GM12878 (cell line): ENCODE results near the gene ANKRD23. TPM values are rescaled to one million over a fixed set of nuclear protein-coding genes. Genes with fewer than 3 reads are reported as not detected.

Source experiments
- ATAC-seq: fragments of 200-7000 bp; cut with Tn5 transposase; 3 replicates; pipeline ENCODE4 v1.9.1; 2020; ENCODE audit warnings: mild to moderate bottlenecking, moderate library complexity
- BruUV-seq: library from RNA; stranded (reverse); fragments of 400-500 nt; replicated peaks from 2 replicates; lab custom pipeline; 2021; lab: Mats Ljungman, UMichigan
- CTCF ChIA-PET: fragments of 300-600 bp; sonication (Branson Sonifier 250); formaldehyde crosslinking; extraction: SDS; loops from one replicate; lab custom pipeline; 2021; ENCODE audit warnings: inconsistent platforms; lab: Yijun Ruan, JAX
- POLR2A ChIA-PET: fragments of 350-600 bp; formaldehyde crosslinking; extraction: SDS; loops from one replicate; lab custom pipeline; 2021; ENCODE audit warnings: inconsistent platforms; lab: Charles Lee
- RAD21 ChIA-PET: fragments of 300-600 bp; sonication (Branson Sonifier 250); formaldehyde crosslinking; loops from one replicate; lab custom pipeline; 2023; ENCODE audit warnings: antibody characterized with exemption; ENCODE audit not compliant: unreplicated experiment; lab: Charles Lee
- SMC1A ChIA-PET: fragments of 300-600 bp; sonication (Branson Sonifier 250); formaldehyde crosslinking; loops from one replicate; lab custom pipeline; 2023; ENCODE audit not compliant: unreplicated experiment, uncharacterized antibody; lab: Charles Lee
- DNase-seq: peaks from one replicate; pipeline ENCODE4 v3.0.0-alpha.2; 2011; ENCODE audit warnings: low read depth, low spot score
- FAIRE-seq: peaks from 3 replicates; lab custom pipeline; 2011; peaks lifted over from hg19 to GRCh38; lab: Jason Lieb, UNC
- H2AFZ ChIP-seq: 2 replicates; pipeline ENCODE4 v1.6.0; 2011; ENCODE audit warnings: low read depth, low read length, control low read depth; ENCODE audit not compliant: control insufficient read depth
- H3K27ac ChIP-seq: 2 replicates; pipeline ENCODE4 v1.5.1; 2011; ENCODE audit warnings: control low read depth; ENCODE audit not compliant: control insufficient read depth, insufficient read depth
- H3K27me3 ChIP-seq, 2 experiments: replicated peaks in 1 of 2; 2 replicates each; pipeline versions ENCODE4 v1.6.0 to v1.6.1; 2011; ENCODE audit warnings: low read length in 1 of 2; ENCODE audit not compliant: control insufficient read depth in 2 of 2, insufficient read depth in 2 of 2
- H3K36me3 ChIP-seq, 2 experiments: 2 replicates each; pipeline ENCODE4 v1.5.1; 2011; ENCODE audit warnings: low read length in 1 of 2; ENCODE audit not compliant: control insufficient read depth in 2 of 2, insufficient read depth in 2 of 2
- H3K4me1 ChIP-seq: 2 replicates; pipeline ENCODE4 v1.6.1; 2011; ENCODE audit warnings: mild to moderate bottlenecking, low read length, moderate library complexity, mixed read lengths; ENCODE audit not compliant: control insufficient read depth, insufficient read depth
- H3K4me2 ChIP-seq: 2 replicates; pipeline ENCODE4 v1.6.0; 2011; ENCODE audit warnings: control low read depth; ENCODE audit not compliant: control insufficient read depth, insufficient read depth
- H3K4me3 ChIP-seq: fragments of 200-600 bp; sonication (generic); 2 replicates; pipeline ENCODE4 v1.5.1; 2016
- H3K79me2 ChIP-seq: 2 replicates; pipeline ENCODE4 v1.6.0; 2011; ENCODE audit warnings: low read length; ENCODE audit not compliant: control insufficient read depth, insufficient read depth
- H3K9ac ChIP-seq: 2 replicates; pipeline ENCODE4 v1.8.0; 2011; ENCODE audit warnings: low read length, control low read depth, mixed read lengths; ENCODE audit not compliant: control insufficient read depth, insufficient read depth
- H3K9me3 ChIP-seq: replicated peaks from 3 replicates; pipeline ENCODE4 v1.5.1; 2011; ENCODE audit warnings: mild to moderate bottlenecking, low read length; ENCODE audit not compliant: control insufficient read depth, insufficient read depth
- H4K20me1 ChIP-seq: 2 replicates; pipeline ENCODE4 v1.6.0; 2011; ENCODE audit not compliant: control insufficient read depth, insufficient read depth
- E4F1 ChIP-seq: fragments of 450-650 bp; IDR thresholded peaks from 2 replicates; pipeline ENCODE4 v1.6.1; 2018; ENCODE audit warnings: borderline replicate concordance, mild to moderate bottlenecking; ENCODE audit not compliant: partially characterized antibody
- IKZF1 ChIP-seq: fragments of 450-650 bp; conservative IDR thresholded peaks from 2 replicates; pipeline ENCODE4 v1.6.1; 2017; ENCODE audit warnings: antibody characterized with exemption, mild to moderate bottlenecking
- WGBS: methylation state at CpG from one replicate; pipeline ENCODE4 v1.1.6; 2016; ENCODE audit warnings: low lambda C conversion rate; ENCODE audit not compliant: insufficient replicate concordance, insufficient coverage; ENCODE audit errors: missing lambda C conversion rate; 5-methylcytosine and 5-hydroxymethylcytosine counted together
- in situ Hi-C: fragments of 300-500 bp; cut with MboI; formaldehyde crosslinking; loops from 9 replicates; pipeline ENCODE4 v1.14.3; 2018; ENCODE audit warnings: mixed read lengths
- intact Hi-C: fragments of 100-400 bp; cut with micrococcal nuclease; formaldehyde crosslinking; loops from one replicate; pipeline ENCODE4 v1.14.2; 2022; ENCODE audit not compliant: unreplicated experiment
- polyA plus RNA-seq, 11 experiments: library from polyadenylated mRNA; depleted of rRNA in 4 of 11; unstranded in 6 of 11; stranded (reverse) in 5 of 11; fragments of >200 nt; fragmentation: Nextera tagmentation in 4 of 11; fragmentation: Illumina TruSeq in 1 of 11; extraction: Ambion mirVana in 4 of 11; extraction: Trizol in 1 of 11; gene quantifications; 1 replicate in 1 of 11; 2 replicates in 10 of 11; pipeline versions ENCODE4 v1.2.1 to v1.2.3, GENCODE V29; 2011 to 2016; ENCODE audit warnings: inconsistent platforms in 2 of 11, missing spikeins in 2 of 11, low read depth in 1 of 11
- total RNA-seq, 4 experiments: library from RNA; depleted of rRNA in 3 of 4; stranded (reverse); fragments of >200 nt in 3 of 4; fragmentation: Illumina TruSeq in 1 of 4; extraction: Trizol in 1 of 4; gene quantifications; 2 replicates each; pipeline versions ENCODE4 v1.2.1 to v1.2.3, GENCODE V29; 2013 to 2021

Gene ANKRD23
- total and polyA plus RNA-seq, 10 of the 15 experiments (the other 5 are each of a cell fraction or from before 2014, with no cell fraction given) = 0.34 to 5.3 (median 2.7) TPM

- in situ Hi-C loops = no loop called here
- Histone ChIP-seq H3K4me1 (no peaks in the 10 kb centered on the region; the same call in 1 of the 2 replicates), H3K27me3 (no peaks in the 10 kb centered on the region), H3K9me3 (no peaks in the 10 kb centered on the region), H3K79me2 (no peaks in the 10 kb centered on the region), H3K4me3 (no peak overlapping the region), H3K27ac (no peak overlapping the region), H2AFZ (no peak overlapping the region), H3K36me3 (no peaks in the 10 kb centered on the region), H3K9ac (no peak overlapping the region), H4K20me1 (no peaks in the 10 kb centered on the region), H3K4me2 (no peak overlapping the region)
- ChIA-PET SMC1A (no interaction called here), POLR2A (interaction anchor here (0.6 to 1.4 kb wide), 4 partner anchors 8 to 1478 kb away, joined by 4 to 5 read pairs (median 4); partner anchors contain the start of gene ANKRD39), CTCF (interaction anchor here (1.0 to 1.7 kb wide), 2 partner anchors 9 to 24 kb away, joined by 3 to 7 read pairs; partner anchors contain the start of gene ANKRD39), RAD21 (interaction anchor here (0.7 to 2.4 kb wide), 2 partner anchors 24 to 716 kb away, joined by 3 to 7 read pairs; partner anchors contain the start of gene ANKRD39)
- BruUV-seq = no TSS peak
- FAIRE-seq (no peak), ATAC-seq (no peak), DNase-seq (no peak)
- intact Hi-C loops = no loop called here
- WGBS = 16% methylated on average over 10 of the region's 10 CpGs
- TF ChIP-seq IKZF1 (0 out of 2 replicates have a peak, but pooled peaks have one; percentile 24), E4F1 (no peak)
These were observed 37.8 kb upstream of the ANKRD23 start for GRCh38 chr2:96881349-96882195.
